GM12878 (cell line): Measurements from ENCODE around the gene BGLAP. TPM values are rescaled to one million over a fixed set of nuclear protein-coding genes. Genes with fewer than 3 reads are reported as not detected.

Experiments used
- ASH2L ChIP-seq: fragments of 300-600, 200-600 bp; sonication (generic); IDR thresholded peaks from 2 replicates; pipeline ENCODE4 v1.6.1; 2017; ENCODE audit warnings: low read depth, mild to moderate bottlenecking, borderline replicate concordance
- E4F1 ChIP-seq: fragments of 450-650 bp; IDR thresholded peaks from 2 replicates; pipeline ENCODE4 v1.6.1; 2018; ENCODE audit warnings: borderline replicate concordance, mild to moderate bottlenecking; ENCODE audit not compliant: partially characterized antibody
- ESRRA ChIP-seq: IDR thresholded peaks from 2 replicates; pipeline ENCODE4 v1.6.1; 2012; ENCODE audit warnings: mild to moderate bottlenecking, low read length, improper control_type of control experiment
- IKZF1 ChIP-seq: fragments of 450-650 bp; conservative IDR thresholded peaks from 2 replicates; pipeline ENCODE4 v1.6.1; 2017; ENCODE audit warnings: antibody characterized with exemption, mild to moderate bottlenecking
- MEF2A ChIP-seq: IDR thresholded peaks from 2 replicates; pipeline ENCODE4 v1.6.1; 2011; ENCODE audit warnings: low read depth, mild to moderate bottlenecking, low read length, moderate library complexity; ENCODE audit not compliant: insufficient read depth
- NFYA ChIP-seq: IDR thresholded peaks from 2 replicates; pipeline ENCODE4 v1.6.1; 2011; ENCODE audit warnings: low read depth, mild to moderate bottlenecking, low read length, improper control_type of control experiment, borderline replicate concordance
- NFYB ChIP-seq: IDR thresholded peaks from 2 replicates; pipeline ENCODE4 v1.6.1; 2011; ENCODE audit warnings: low read depth, mild to moderate bottlenecking, low read length, improper control_type of control experiment, moderate library complexity; ENCODE audit not compliant: insufficient read depth
- PAX5 ChIP-seq: IDR thresholded peaks from 2 replicates; pipeline ENCODE4 v1.6.1; 2011; ENCODE audit warnings: low read depth, low read length, borderline replicate concordance
- PAX8 ChIP-seq: fragments of 450-650 bp; IDR thresholded peaks from 2 replicates; pipeline ENCODE4 v1.6.1; 2017; ENCODE audit warnings: mild to moderate bottlenecking, moderate library complexity
- POLR2A ChIP-seq: IDR thresholded peaks from 2 replicates; pipeline ENCODE4 v1.6.1; 2011; ENCODE audit warnings: low read depth, mild to moderate bottlenecking, low read length
- RBBP5 ChIP-seq: fragments of 200-600 bp; sonication (generic); conservative IDR thresholded peaks from 2 replicates; pipeline ENCODE4 v1.6.1; 2016
- RCOR1 ChIP-seq: conservative IDR thresholded peaks from 2 replicates; pipeline ENCODE4 v1.6.1; 2012; ENCODE audit warnings: low read depth, low read length, improper control_type of control experiment
- TAF1 ChIP-seq: IDR thresholded peaks from 2 replicates; pipeline ENCODE4 v1.6.1; 2011; ENCODE audit warnings: mild to moderate bottlenecking, low read depth, low read length, borderline replicate concordance
- TCF12 ChIP-seq: IDR thresholded peaks from 2 replicates; pipeline ENCODE4 v1.6.1; 2011; ENCODE audit warnings: low read depth, mild to moderate bottlenecking, low read length
- ZNF592 ChIP-seq: fragments of 450-650 bp; IDR thresholded peaks from 2 replicates; pipeline ENCODE4 v1.6.1; 2017; ENCODE audit warnings: mild to moderate bottlenecking, moderate library complexity
- ZZZ3 ChIP-seq: IDR thresholded peaks from 2 replicates; pipeline ENCODE4 v1.6.1; 2011; ENCODE audit warnings: low read depth; ENCODE audit not compliant: control insufficient read depth, insufficient read length
- polyA plus RNA-seq, 11 experiments: library from polyadenylated mRNA; depleted of rRNA in 4 of 11; unstranded in 6 of 11; stranded (reverse) in 5 of 11; fragments of >200 nt; fragmentation: Nextera tagmentation in 4 of 11; fragmentation: Illumina TruSeq in 1 of 11; extraction: Ambion mirVana in 4 of 11; extraction: Trizol in 1 of 11; gene quantifications; 1 replicate in 1 of 11; 2 replicates in 10 of 11; pipeline versions ENCODE4 v1.2.1 to v1.2.3, GENCODE V29; 2011 to 2016; ENCODE audit warnings: inconsistent platforms in 2 of 11, missing spikeins in 2 of 11, low read depth in 1 of 11
- total RNA-seq, 4 experiments: library from RNA; depleted of rRNA in 3 of 4; stranded (reverse); fragments of >200 nt in 3 of 4; fragmentation: Illumina TruSeq in 1 of 4; extraction: Trizol in 1 of 4; gene quantifications; 2 replicates each; pipeline versions ENCODE4 v1.2.1 to v1.2.3, GENCODE V29; 2013 to 2021

The BGLAP gene
- total and polyA plus RNA-seq, 10 of the 15 experiments (the other 5 are each of a cell fraction or from before 2014, with no cell fraction given), result 0.20 to 1.8 (median 0.40) TPM; not detected in 3

GRCh38 chr1:156260896-156261295, 18.9 kb downstream of the BGLAP start (continued):
- TF ChIP-seq POLR2A, result no peak
- no peak for TF ChIP-seq PAX8
- no peak for TF ChIP-seq ESRRA
- no peak for TF ChIP-seq TAF1
- TF ChIP-seq ASH2L, result no peak
- TF ChIP-seq RCOR1, result no peak
- TF ChIP-seq ZZZ3, result no peak
- no peak for TF ChIP-seq TCF12
- no peak for TF ChIP-seq PAX5
- TF ChIP-seq IKZF1, result no peak
- TF ChIP-seq E4F1, result no peak
- TF ChIP-seq MEF2A, result no peak
- no peak for TF ChIP-seq NFYB
- TF ChIP-seq NFYA, result no peak
- TF ChIP-seq ZNF592, result no peak
- TF ChIP-seq RBBP5, result no peak
